Osteoblast (primary cell): ENCODE data around the gene TTLL10. TPM values are rescaled to one million over a fixed set of nuclear protein-coding genes. Genes with fewer than 3 reads are reported as not detected.

Experiments used
- DNase-seq: peaks from one replicate; pipeline ENCODE4 v3.0.0; 2011; ENCODE audit warnings: low spot score, mixed read lengths; ENCODE audit not compliant: insufficient read length; ENCODE audit errors: missing footprints
- H2AFZ ChIP-seq: 2 replicates; pipeline ENCODE4 v1.6.0; 2011; ENCODE audit warnings: mild to moderate bottlenecking, low read length
- H3K27ac ChIP-seq: 2 replicates; pipeline ENCODE4 v1.5.1; 2011; ENCODE audit warnings: mild to moderate bottlenecking, low read depth, low read length, moderate library complexity
- H3K27me3 ChIP-seq: 2 replicates; pipeline ENCODE4 v1.6.0; 2012; ENCODE audit warnings: mild to moderate bottlenecking, control low read depth, inconsistent platforms, low read length, moderate library complexity; ENCODE audit not compliant: insufficient read depth
- H3K36me3 ChIP-seq: 2 replicates; pipeline ENCODE4 v1.5.1; 2011; ENCODE audit warnings: mild to moderate bottlenecking, low read length, control low read depth, moderate library complexity; ENCODE audit not compliant: insufficient read depth
- H3K4me1 ChIP-seq: 2 replicates; pipeline ENCODE4 v1.5.1; 2011; ENCODE audit warnings: mild to moderate bottlenecking, low read length, control low read depth, moderate library complexity; ENCODE audit not compliant: insufficient read depth
- H3K4me2 ChIP-seq: 2 replicates; pipeline ENCODE4 v1.6.0; 2011; ENCODE audit warnings: mild to moderate bottlenecking, low read length; ENCODE audit not compliant: insufficient read depth
- H3K4me3 ChIP-seq: fragments of 200-600 bp; sonication (generic); 3 replicates; pipeline ENCODE4 v1.5.1; 2012; ENCODE audit warnings: mild to moderate bottlenecking, low read length, inconsistent platforms; ENCODE audit not compliant: insufficient read depth
- H3K79me2 ChIP-seq: 2 replicates; pipeline ENCODE4 v1.6.0; 2012; ENCODE audit warnings: mild to moderate bottlenecking, low read length, control low read depth, inconsistent platforms; ENCODE audit not compliant: insufficient read depth
- H3K9me3 ChIP-seq: 2 replicates; pipeline ENCODE4 v1.5.1; 2011; ENCODE audit warnings: low read depth, low read length, control low read depth
- H4K20me1 ChIP-seq: 2 replicates; pipeline ENCODE4 v1.6.0; 2012; ENCODE audit warnings: mild to moderate bottlenecking, low read length, control low read depth; ENCODE audit not compliant: insufficient read depth
- CTCF ChIP-seq: IDR thresholded peaks from 2 replicates; pipeline ENCODE4 v1.5.1; 2011; ENCODE audit warnings: mild to moderate bottlenecking, low read depth, low read length, moderate library complexity; ENCODE audit errors: extremely low read depth
- total RNA-seq: library from RNA; depleted of rRNA; stranded (reverse); fragments of >200 nt; gene quantifications from 2 replicates; pipeline ENCODE4 v1.2.3, GENCODE V29; 2012

Gene TTLL10
- total RNA-seq, 1 donor = not detected

- H3K4me2 ChIP-seq = no peak overlapping the region
- no peak overlapping the region for H3K4me3 ChIP-seq
- H3K27me3 ChIP-seq = no peaks in the 10 kb centered on the region
- TF ChIP-seq CTCF = no peak
- no peak overlapping the region for H2AFZ ChIP-seq
- no peaks in the 10 kb centered on the region for H4K20me1 ChIP-seq
- H3K4me1 ChIP-seq = no peaks in the 10 kb centered on the region
- no peaks in the 10 kb centered on the region for H3K79me2 ChIP-seq
- H3K36me3 ChIP-seq = no peaks in the 10 kb centered on the region
- no peak overlapping the region for H3K27ac ChIP-seq
- peak; percentile 84 for DNase-seq
- no peaks in the 10 kb centered on the region for H3K9me3 ChIP-seq
These were observed 24.1 kb downstream of the TTLL10 start for GRCh38 chr1:1197551-1198422.

GRCh38 chr1:1198423-1199140 lies 24.9 kb downstream of the TTLL10 start:
- H3K27me3 ChIP-seq = no peaks in the 10 kb centered on the region
- no peaks in the 10 kb centered on the region for H3K4me1 ChIP-seq
- H3K4me3 ChIP-seq = no peak overlapping the region
- H4K20me1 ChIP-seq = no peaks in the 10 kb centered on the region
- H3K27ac ChIP-seq = no peak overlapping the region
- H3K79me2 ChIP-seq = no peaks in the 10 kb centered on the region
- no peak for TF ChIP-seq CTCF
- peak; percentile 80 for DNase-seq
- no peak overlapping the region for H2AFZ ChIP-seq
- no peaks in the 10 kb centered on the region for H3K36me3 ChIP-seq
- no peak overlapping the region for H3K4me2 ChIP-seq
- H3K9me3 ChIP-seq = no peaks in the 10 kb centered on the region

- Histone ChIP-seq H3K9me3 (no peaks in the 10 kb centered on the region), H2AFZ (no peak overlapping the region), H3K4me3 (no peak overlapping the region), H4K20me1 (no peaks in the 10 kb centered on the region), H3K36me3 (no peaks in the 10 kb centered on the region), H3K4me1 (no peaks in the 10 kb centered on the region), H3K4me2 (no peak overlapping the region), H3K27me3 (no peaks in the 10 kb centered on the region), H3K79me2 (no peaks in the 10 kb centered on the region), H3K27ac (no peak overlapping the region)
- DNase-seq = peak; percentile 90
- no peak for TF ChIP-seq CTCF
These were observed 25.7 kb downstream of the TTLL10 start for GRCh38 chr1:1199141-1199960.
